Measurements from ENCODE around the gene ZKSCAN4. TPM values are rescaled to one million over a fixed set of nuclear protein-coding genes. Genes with fewer than 3 reads are reported as not detected.
A peak's percentile ranks its signal among the peaks of the same experiment; 100 is the strongest.

The ZKSCAN4 gene
- total RNA-seq, 1 experiment from 2014 or later: 7.3 TPM

- POLR2A ChIA-PET: no interaction called here
- no peak for TF ChIP-seq ATF3 (CRISPR knock-in tag; conservative IDR thresholded peaks at IDR 0.05)
- no peak for TF ChIP-seq GABPB1 (CRISPR knock-in tag; IDR thresholded peaks at IDR 0.05)
- TF ChIP-seq HMGA2 (CRISPR knock-in tag; IDR thresholded peaks at IDR 0.05): no peak
- no peak for TF ChIP-seq JUN (CRISPR knock-in tag; IDR thresholded peaks at IDR 0.05)
- TF ChIP-seq CTCF (IDR thresholded peaks at IDR 0.05): no peak
- no peak for TF ChIP-seq NR1H2 (CRISPR knock-in tag; IDR thresholded peaks at IDR 0.05)
- no peak for TF ChIP-seq ATF6 (CRISPR knock-in tag; IDR thresholded peaks at IDR 0.05)
- no peak for TF ChIP-seq TP53 (CRISPR knock-in tag; IDR thresholded peaks at IDR 0.05)
- TF ChIP-seq FOXJ3 (CRISPR knock-in tag; IDR thresholded peaks at IDR 0.05; ENCODE audit: borderline replicate concordance): no peak
- TF ChIP-seq NR3C1 (CRISPR knock-in tag; conservative IDR thresholded peaks at IDR 0.05; ENCODE audit: low read depth): no peak
- no peak for TF ChIP-seq MLX (CRISPR knock-in tag; IDR thresholded peaks at IDR 0.05)
- TF ChIP-seq MYBL2 (CRISPR knock-in tag; IDR thresholded peaks at IDR 0.05): no peak
- no peak for TF ChIP-seq ZNF423 (CRISPR knock-in tag; IDR thresholded peaks at IDR 0.05)
- TF ChIP-seq STAT6 (CRISPR knock-in tag; conservative IDR thresholded peaks at IDR 0.05; ENCODE audit: low read depth): no peak
- H3K4me3 Mint-ChIP-seq: peak within 1 kb of the TSS; percentile 57
- peaks cover 75% of the 10 kb centered on the region for H3K27me3 Mint-ChIP-seq (ENCODE audit: low read depth)
- peak; percentile 53 for ATAC-seq
- H3K27ac Mint-ChIP-seq: no peak within 1 kb of the TSS
- CTCF ChIA-PET: no interaction called here
- DNase-seq (ENCODE audit: low spot score): peak; percentile 24
- H3K36me3 Mint-ChIP-seq: no peaks in the 10 kb centered on the region
- H3K4me1 Mint-ChIP-seq: no peaks in the 10 kb centered on the region
- H3K9me3 Mint-ChIP-seq: no peaks in the 10 kb centered on the region
Measured at GRCh38 chr6:28258877-28259777, 7.1 kb upstream of the ZKSCAN4 start, which contains the start of gene NKAPL. NKAPL (plus strand) TSS chr6:28259297; CDS start chr6:28259372, 75 bp downstream.

- ChIA-PET CTCF (no interaction called here), POLR2A (no interaction called here)
- Mint-ChIP-seq H3K4me1 (peaks cover 7% of the 10 kb centered on the region), H3K27ac (no peak overlapping the region), H3K36me3 (no peaks in the 10 kb centered on the region), H3K27me3 (ENCODE audit: low read depth) (peaks cover 58% of the 10 kb centered on the region), H3K9me3 (no peaks in the 10 kb centered on the region), H3K4me3 (no peak overlapping the region)
- ATAC-seq: no peak
- DNase-seq (ENCODE audit: low spot score): no peak
- TF ChIP-seq KAT7 (CRISPR knock-in tag; IDR thresholded peaks at IDR 0.05; ENCODE audit: borderline replicate concordance) (no peak), TCF7 (CRISPR knock-in tag; IDR thresholded peaks at IDR 0.05; ENCODE audit: low read depth) (no peak), NFYB (CRISPR knock-in tag; conservative IDR thresholded peaks at IDR 0.05; ENCODE audit: low read depth) (no peak), NFATC4 (CRISPR knock-in tag; IDR thresholded peaks at IDR 0.05) (no peak), RELA (CRISPR knock-in tag; IDR thresholded peaks at IDR 0.05; ENCODE audit: borderline replicate concordance) (no peak), GABPB1 (CRISPR knock-in tag; IDR thresholded peaks at IDR 0.05) (no peak), MAX (CRISPR knock-in tag; IDR thresholded peaks at IDR 0.05) (no peak), ZNF416 (CRISPR knock-in tag; IDR thresholded peaks at IDR 0.05) (no peak), E2F5 (CRISPR knock-in tag; IDR thresholded peaks at IDR 0.05) (no peak), ZNF671 (CRISPR knock-in tag; IDR thresholded peaks at IDR 0.05) (no peak), MYBL2 (CRISPR knock-in tag; IDR thresholded peaks at IDR 0.05) (no peak), ZBTB43 (CRISPR knock-in tag; IDR thresholded peaks at IDR 0.05) (no peak)
Measured at GRCh38 chr6:28257042-28257441, 5.0 kb upstream of the ZKSCAN4 start.
